D721Med (cell line): Measurements from ENCODE around the gene STK26.

Experiments used
- DNase-seq: peaks from one replicate; pipeline ENCODE4 v3.0.0; 2011; ENCODE audit warnings: low spot score; ENCODE audit not compliant: insufficient read length
- FAIRE-seq: peaks from 2 replicates; lab custom pipeline; 2011; peaks lifted over from hg19 to GRCh38; lab: Jason Lieb, UNC
- TF ChIP-seq, protein P1 (sequence below): IDR thresholded peaks from 2 replicates; pipeline ENCODE4 v1.5.1; 2012; ENCODE audit warnings: mild to moderate bottlenecking, control low read depth; ENCODE audit not compliant: insufficient read depth; ENCODE audit errors: missing control alignments

The STK26 gene

DNA sequence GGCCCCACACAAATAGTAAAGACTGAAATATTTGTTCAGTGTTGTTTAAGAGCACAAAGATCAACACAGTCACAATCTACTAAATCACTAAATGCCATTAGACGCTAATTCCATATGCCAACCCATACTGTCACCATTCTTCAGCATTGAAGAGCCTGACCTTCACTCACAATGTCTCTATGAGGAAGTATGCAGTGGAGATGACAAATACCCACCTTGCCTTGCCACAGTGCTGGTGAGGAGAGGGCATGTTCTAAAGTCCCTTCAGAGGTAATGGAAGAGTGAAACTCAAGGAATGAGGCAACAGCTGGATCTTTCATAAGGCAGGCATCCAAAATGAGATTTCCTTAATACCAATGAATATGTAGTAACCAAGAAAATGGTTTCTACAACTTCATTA lies 54.3 kb downstream of the STK26 start:
- TF ChIP-seq, protein P1, sequence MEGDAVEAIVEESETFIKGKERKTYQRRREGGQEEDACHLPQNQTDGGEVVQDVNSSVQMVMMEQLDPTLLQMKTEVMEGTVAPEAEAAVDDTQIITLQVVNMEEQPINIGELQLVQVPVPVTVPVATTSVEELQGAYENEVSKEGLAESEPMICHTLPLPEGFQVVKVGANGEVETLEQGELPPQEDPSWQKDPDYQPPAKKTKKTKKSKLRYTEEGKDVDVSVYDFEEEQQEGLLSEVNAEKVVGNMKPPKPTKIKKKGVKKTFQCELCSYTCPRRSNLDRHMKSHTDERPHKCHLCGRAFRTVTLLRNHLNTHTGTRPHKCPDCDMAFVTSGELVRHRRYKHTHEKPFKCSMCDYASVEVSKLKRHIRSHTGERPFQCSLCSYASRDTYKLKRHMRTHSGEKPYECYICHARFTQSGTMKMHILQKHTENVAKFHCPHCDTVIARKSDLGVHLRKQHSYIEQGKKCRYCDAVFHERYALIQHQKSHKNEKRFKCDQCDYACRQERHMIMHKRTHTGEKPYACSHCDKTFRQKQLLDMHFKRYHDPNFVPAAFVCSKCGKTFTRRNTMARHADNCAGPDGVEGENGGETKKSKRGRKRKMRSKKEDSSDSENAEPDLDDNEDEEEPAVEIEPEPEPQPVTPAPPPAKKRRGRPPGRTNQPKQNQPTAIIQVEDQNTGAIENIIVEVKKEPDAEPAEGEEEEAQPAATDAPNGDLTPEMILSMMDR = no peak
- no peak for DNase-seq
- peak; percentile 35 for FAIRE-seq

DNA sequence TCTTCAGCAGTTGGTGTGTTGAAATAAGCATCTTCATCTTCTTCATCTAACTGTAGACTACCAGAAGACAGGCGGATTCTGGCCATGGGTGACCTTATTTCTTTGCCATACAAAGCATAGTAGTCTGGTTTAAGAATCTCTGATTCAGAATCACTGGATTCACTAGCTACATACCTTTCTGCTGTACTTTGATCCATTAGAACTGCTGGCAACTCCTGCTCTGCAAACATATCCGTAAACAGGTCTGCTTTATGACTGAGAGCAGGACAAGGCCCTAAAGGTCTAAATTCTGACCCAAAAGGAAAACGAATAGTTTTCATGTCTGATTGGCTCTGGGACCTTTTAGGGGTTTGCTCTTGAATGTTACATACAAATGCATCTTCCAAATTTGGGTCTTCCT lies 54.8 kb downstream of the STK26 start:
- FAIRE-seq = no peak
- TF ChIP-seq, protein P1 = no peak

DNA sequence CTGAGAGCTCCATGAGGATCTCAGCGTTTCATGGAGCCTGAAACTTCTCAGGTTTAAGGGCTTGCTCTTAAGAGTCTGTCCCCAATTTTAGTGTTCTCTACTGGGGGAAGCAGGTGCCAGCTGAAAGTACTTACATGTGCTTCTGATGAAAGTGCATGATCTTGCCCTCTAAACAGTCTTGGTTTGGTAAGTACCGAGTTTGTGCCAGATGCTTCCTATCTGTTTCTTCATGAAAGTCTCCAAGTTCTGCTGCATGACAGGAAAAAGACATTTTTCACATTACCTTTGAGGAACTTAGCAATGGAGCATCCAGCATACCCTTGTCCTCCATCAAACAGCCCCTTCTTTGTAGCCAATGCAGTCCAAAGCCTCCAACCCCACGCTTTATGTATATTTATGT lies 62.7 kb downstream of the STK26 start:
- DNase-seq (no peak), FAIRE-seq (no peak)
- TF ChIP-seq, protein P1 = no peak

More for the DNA sequence above, 54.8 kb downstream of the STK26 start:
- DNase-seq = no peak

DNA sequence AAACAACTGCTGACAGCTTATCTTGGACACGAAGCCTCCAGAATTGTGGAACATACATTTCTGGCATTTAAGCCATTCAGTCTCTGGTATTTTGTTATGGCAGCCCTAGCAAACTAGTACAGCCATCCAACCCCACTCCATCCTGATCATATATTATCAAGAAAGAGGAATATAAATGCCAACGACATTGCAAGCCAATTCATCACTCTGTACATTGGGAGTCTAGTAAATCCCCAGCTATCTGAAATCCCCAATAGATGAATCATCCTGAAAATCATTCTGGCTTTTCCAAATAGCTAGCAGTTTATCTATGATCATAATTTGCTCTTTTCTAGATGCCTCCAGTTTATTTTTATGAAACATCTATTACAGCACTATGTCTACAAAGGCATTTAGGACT lies 63.6 kb downstream of the STK26 start:
- FAIRE-seq (no peak), DNase-seq (no peak)
- TF ChIP-seq, protein P1 = no peak

DNA sequence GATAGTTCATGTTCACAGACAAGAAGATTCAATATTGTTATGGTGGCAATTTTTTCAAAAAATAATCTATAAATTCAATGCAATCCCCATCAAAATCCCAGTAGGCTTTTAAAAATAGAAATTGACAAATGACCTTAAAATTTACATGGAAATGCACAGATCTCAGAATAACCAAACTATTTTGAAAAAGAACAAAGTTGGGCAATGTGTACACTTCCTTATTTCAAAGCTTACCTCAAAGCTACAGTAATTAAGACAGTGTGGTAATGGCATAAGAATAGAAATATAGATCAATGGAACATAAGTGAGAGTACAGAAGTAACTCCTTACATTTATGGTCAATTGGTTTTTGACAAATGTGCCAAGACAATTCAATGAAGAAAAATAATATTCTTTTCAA lies 65.8 kb downstream of the STK26 start:
- TF ChIP-seq, protein P1 = no peak
- no peak for DNase-seq

DNA sequence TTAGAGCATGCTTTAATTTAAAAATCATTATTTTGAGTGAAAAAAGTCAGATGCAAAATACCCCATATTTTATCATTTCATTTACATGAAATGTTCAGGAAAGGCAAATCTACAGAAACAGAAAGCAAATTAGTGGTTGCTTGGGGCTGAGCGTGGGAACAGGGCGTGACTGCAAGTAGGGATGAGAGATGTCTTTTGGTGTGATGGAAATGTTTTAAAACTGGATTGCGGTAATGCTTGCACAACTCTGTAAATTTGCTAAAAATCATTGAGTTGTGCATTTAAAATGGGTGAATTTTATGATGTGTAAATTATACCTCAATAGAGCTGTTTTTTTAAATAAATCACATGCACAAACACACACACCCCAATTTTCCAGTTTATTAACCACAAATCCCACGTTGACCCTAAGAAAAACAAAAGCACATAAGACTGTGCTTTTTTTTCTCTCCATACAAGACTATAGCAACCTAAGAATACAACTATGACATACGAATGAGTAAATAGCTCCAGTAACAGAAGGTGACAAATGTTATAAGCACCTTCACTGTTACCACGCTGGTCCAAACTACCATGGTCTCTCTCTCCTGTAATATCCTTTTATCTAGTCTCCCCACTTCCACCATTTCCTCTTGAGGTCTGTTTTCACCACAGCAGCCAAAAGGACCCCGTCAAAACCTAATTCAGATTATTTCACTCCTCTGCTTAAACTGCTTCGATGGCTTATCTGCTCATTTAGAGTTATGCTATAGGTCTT lies 67.5 kb downstream of the STK26 start:
- TF ChIP-seq, protein P1 = no peak
- DNase-seq (no peak), FAIRE-seq (no peak)

More for the DNA sequence above, 65.8 kb downstream of the STK26 start:
- no peak for FAIRE-seq

DNA sequence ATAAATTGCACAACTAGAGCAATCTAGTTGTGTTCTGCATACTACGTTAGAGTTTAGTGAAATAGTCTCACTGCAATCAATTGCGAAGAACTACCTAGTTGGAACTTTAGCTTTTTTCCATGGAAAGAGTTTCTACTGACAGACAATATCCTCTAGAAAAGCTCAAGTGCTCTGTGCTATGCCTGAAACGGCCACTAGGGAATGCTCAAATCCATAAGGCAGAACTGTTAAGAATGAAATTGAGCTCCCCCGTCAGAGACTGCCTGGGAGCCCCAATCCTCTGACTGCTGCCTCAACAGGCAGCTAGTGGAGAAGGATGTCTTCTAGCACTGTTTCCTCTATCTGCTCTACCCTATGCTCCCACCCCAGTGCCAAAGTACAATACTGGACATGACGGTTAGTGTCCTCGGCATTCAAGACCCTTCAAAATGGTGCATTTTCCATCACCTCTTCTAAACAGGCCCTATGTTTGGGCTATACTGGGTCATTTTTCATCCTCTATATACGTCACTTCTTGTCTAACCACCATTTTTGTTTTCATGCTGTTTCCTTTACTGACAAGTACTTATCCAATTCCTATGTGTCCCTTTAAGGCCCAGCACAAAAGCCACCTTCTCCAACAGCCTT lies 69.5 kb downstream of the STK26 start:
- no peak for FAIRE-seq
- TF ChIP-seq, protein P1 = peak; percentile 56
- DNase-seq = no peak
